Measurements from ENCODE around the gene PDLIM1.

- TF ChIP-seq CTCF (IDR thresholded peaks at IDR 0.05; ENCODE audit: insufficient read depth, low read length, poor library complexity, severe bottlenecking), result no peak
- TF ChIP-seq EZH2phosphoT487 (conservative IDR thresholded peaks at IDR 0.05; ENCODE audit: low read length), result no peak
Measured at GRCh38 chr10:95273393-95274312, 17.1 kb downstream of the PDLIM1 start.
